WTC11 (cell line): Measurements from ENCODE around the gene CD300A. TPM values are rescaled to one million over a fixed set of nuclear protein-coding genes. Genes with fewer than 3 reads are reported as not detected.

Experiments
- ATAC-seq: fragments of 200-7000 bp; cut with Tn5 transposase; 2 replicates; pipeline ENCODE4 v1.10.0; 2021; ENCODE audit warnings: mild to moderate bottlenecking, moderate library complexity
- CTCF ChIA-PET: fragments of 300-600 bp; sonication (Branson Sonifier 250); formaldehyde crosslinking; loops from one replicate; lab custom pipeline; 2021; ENCODE audit warnings: antibody characterized with exemption; lab: Charles Lee
- POLR2A ChIA-PET: fragments of 350-600 bp; sonication (Branson Sonifier 250); formaldehyde crosslinking; loops from one replicate; lab custom pipeline; 2021; ENCODE audit warnings: antibody characterized with exemption; lab: Charles Lee
- DNase-seq: peaks from one replicate; pipeline ENCODE4 v3.0.0; 2021; ENCODE audit warnings: low spot score
- H3K27ac Mint-ChIP-seq: 2 replicates; pipeline ENCODE4 v1.8.0; 2021; ENCODE audit warnings: mixed read lengths
- H3K27me3 Mint-ChIP-seq: 2 replicates; pipeline ENCODE4 v1.8.0; 2021; ENCODE audit warnings: low read depth, mild to moderate bottlenecking, moderate library complexity, mixed read lengths
- H3K36me3 Mint-ChIP-seq: 2 replicates; pipeline ENCODE4 v1.8.0; 2021; ENCODE audit warnings: mixed read lengths
- H3K4me1 Mint-ChIP-seq: 2 replicates; pipeline ENCODE4 v1.8.0; 2022; ENCODE audit warnings: mixed read lengths
- H3K4me3 Mint-ChIP-seq: 2 replicates; pipeline ENCODE4 v1.8.0; 2021; ENCODE audit warnings: mild to moderate bottlenecking, moderate library complexity, mixed read lengths
- H3K9me3 Mint-ChIP-seq: 2 replicates; pipeline ENCODE4 v1.8.0; 2021; ENCODE audit warnings: mixed read lengths
- ARID4B ChIP-seq: sonication (generic); formaldehyde crosslinking; IDR thresholded peaks from 2 replicates; pipeline ENCODE4 v1.8.0; 2023; ENCODE audit warnings: missing genetic modification reagents, mild to moderate bottlenecking, borderline replicate concordance
- ATF6 ChIP-seq: sonication (generic); formaldehyde crosslinking; IDR thresholded peaks from 2 replicates; pipeline ENCODE4 v1.8.1; 2023; ENCODE audit warnings: mild to moderate bottlenecking, missing genetic modification reagents
- CDX4 ChIP-seq: fragments of 250-450 bp; sonication (Bioruptor Pico); IDR thresholded peaks from 2 replicates; pipeline ENCODE4 v1.9.0; 2021; ENCODE audit warnings: moderate library complexity, mild to moderate bottlenecking, inconsistent platforms, borderline replicate concordance
- CREB1 ChIP-seq: sonication (generic); formaldehyde crosslinking; IDR thresholded peaks from 2 replicates; pipeline ENCODE4 v1.8.0; 2023; ENCODE audit warnings: mild to moderate bottlenecking, missing genetic modification reagents
- ESRRA ChIP-seq: sonication (generic); formaldehyde crosslinking; IDR thresholded peaks from 2 replicates; pipeline ENCODE4 v1.8.1; 2022; ENCODE audit warnings: mild to moderate bottlenecking, missing genetic modification reagents, borderline replicate concordance
- FOXJ3 ChIP-seq: sonication (generic); formaldehyde crosslinking; IDR thresholded peaks from 2 replicates; pipeline ENCODE4 v1.9.0; 2021; ENCODE audit warnings: missing genetic modification reagents, mild to moderate bottlenecking, borderline replicate concordance
- FOXP1 ChIP-seq: sonication (generic); formaldehyde crosslinking; IDR thresholded peaks from 2 replicates; pipeline ENCODE4 v1.8.0; 2022; ENCODE audit warnings: missing genetic modification reagents, mild to moderate bottlenecking, moderate library complexity, borderline replicate concordance
- IRF2 ChIP-seq: sonication (generic); formaldehyde crosslinking; IDR thresholded peaks from 2 replicates; pipeline ENCODE4 v1.8.0; 2022; ENCODE audit warnings: low read depth, missing genetic modification reagents, borderline replicate concordance
- JAZF1 ChIP-seq: fragments of 250-450 bp; sonication (Bioruptor Pico); IDR thresholded peaks from 2 replicates; pipeline ENCODE4 v1.9.0; 2021; ENCODE audit warnings: moderate library complexity, mild to moderate bottlenecking, inconsistent platforms
- MYBL2 ChIP-seq: sonication (generic); formaldehyde crosslinking; IDR thresholded peaks from 2 replicates; pipeline ENCODE4 v1.8.1; 2023; ENCODE audit warnings: mild to moderate bottlenecking, moderate library complexity, missing genetic modification reagents
- NR2C2 ChIP-seq: sonication (generic); formaldehyde crosslinking; IDR thresholded peaks from 2 replicates; pipeline ENCODE4 v1.8.0; 2022; ENCODE audit warnings: mild to moderate bottlenecking, missing genetic modification reagents
- PRDM15 ChIP-seq: sonication (generic); formaldehyde crosslinking; IDR thresholded peaks from 2 replicates; pipeline ENCODE4 v1.8.0; 2022; ENCODE audit warnings: missing genetic modification reagents
- PRRX2 ChIP-seq: fragments of 250-450 bp; sonication (Bioruptor Pico); IDR thresholded peaks from 2 replicates; pipeline ENCODE4 v1.8.0; 2021; ENCODE audit warnings: mild to moderate bottlenecking
- SMAD3 ChIP-seq: sonication (generic); formaldehyde crosslinking; IDR thresholded peaks from 2 replicates; pipeline ENCODE4 v1.8.0; 2022; ENCODE audit warnings: missing genetic modification reagents, mild to moderate bottlenecking, borderline replicate concordance
- SMAD4 ChIP-seq: sonication (generic); formaldehyde crosslinking; IDR thresholded peaks from 2 replicates; pipeline ENCODE4 v1.8.0; 2022; ENCODE audit warnings: mild to moderate bottlenecking, missing genetic modification reagents
- TEAD1 ChIP-seq: sonication (generic); formaldehyde crosslinking; IDR thresholded peaks from 2 replicates; pipeline ENCODE4 v1.8.0; 2022; ENCODE audit warnings: mild to moderate bottlenecking, missing genetic modification reagents
- ZNF121 ChIP-seq: sonication (generic); formaldehyde crosslinking; IDR thresholded peaks from 2 replicates; pipeline ENCODE4 v1.8.0; 2023; ENCODE audit warnings: missing genetic modification reagents
- ZNF416 ChIP-seq: fragments of 250-450 bp; sonication (Bioruptor Pico); IDR thresholded peaks from 2 replicates; pipeline ENCODE4 v1.9.0; 2021; ENCODE audit warnings: mild to moderate bottlenecking, inconsistent platforms
- total RNA-seq: library from RNA; stranded (reverse); gene quantifications from 3 replicates; pipeline ENCODE4 v1.2.3, GENCODE V29; 2021

CD300A gene
- total RNA-seq, 1 experiment from 2014 or later, result 1.1 TPM

GRCh38 chr17:74475189-74475588 is 8.8 kb downstream of the CD300A start (continued):
- TF ChIP-seq CREB1 (CRISPR knock-in tag) (no peak), ESRRA (CRISPR knock-in tag) (no peak), PRRX2 (CRISPR knock-in tag) (no peak), CDX4 (CRISPR knock-in tag) (no peak), SMAD3 (no peak), ZNF416 (CRISPR knock-in tag) (no peak), ZNF121 (CRISPR knock-in tag) (no peak), FOXJ3 (CRISPR knock-in tag) (no peak), IRF2 (CRISPR knock-in tag) (no peak), NR2C2 (CRISPR knock-in tag) (no peak), ATF6 (no peak)

- Mint-ChIP-seq H3K4me3 (no peak overlapping the region), H3K9me3 (peaks cover 27% of the 10 kb centered on the region), H3K4me1 (peaks cover 6% of the 10 kb centered on the region), H3K36me3 (peaks cover 21% of the 10 kb centered on the region), H3K27me3 (peaks cover 22% of the 10 kb centered on the region), H3K27ac (no peak overlapping the region)
- ATAC-seq, result no peak
- no peak for TF ChIP-seq JAZF1 (CRISPR knock-in tag)
- TF ChIP-seq NR2C2 (CRISPR knock-in tag), result no peak
- no peak for TF ChIP-seq PRDM15 (CRISPR knock-in tag)
- no peak for TF ChIP-seq MYBL2 (CRISPR knock-in tag)
- no peak for TF ChIP-seq FOXP1 (CRISPR knock-in tag)
- no peak for TF ChIP-seq TEAD1
- TF ChIP-seq SMAD4 (CRISPR knock-in tag), result no peak
- TF ChIP-seq ARID4B (CRISPR knock-in tag), result no peak
- TF ChIP-seq ZNF416 (CRISPR knock-in tag), result no peak
- ChIA-PET POLR2A (no interaction called here), CTCF (interaction anchor here (1.3 kb wide), 1 partner anchor 109 kb away, joined by 4 read pairs; no protein-coding TSS in a partner anchor)
- DNase-seq, result no peak
These were observed 11.0 kb downstream of the CD300A start for GRCh38 chr17:74477411-74477810.
